Keratinocyte (primary cell): ENCODE data around the gene PTPRN2. TPM values are rescaled to one million over a fixed set of nuclear protein-coding genes. Genes with fewer than 3 reads are reported as not detected.

Experiments used
- DNase-seq: peaks from one replicate; pipeline ENCODE4 v3.0.0-alpha.2; 2011; ENCODE audit warnings: low read depth, missing footprints, low spot score
- FAIRE-seq: peaks from 2 replicates; lab custom pipeline; 2011; peaks lifted over from hg19 to GRCh38; lab: Jason Lieb, UNC
- H2AFZ ChIP-seq: 2 replicates; pipeline ENCODE4 v1.6.0; 2012; ENCODE audit warnings: low read length, control low read depth, inconsistent platforms; ENCODE audit not compliant: control insufficient read depth
- H3K27ac ChIP-seq: 2 replicates; pipeline ENCODE4 v1.5.1; 2011; ENCODE audit warnings: low read length; ENCODE audit not compliant: control insufficient read depth, insufficient read depth
- H3K27me3 ChIP-seq: 3 replicates; pipeline ENCODE4 v1.6.0; 2011; ENCODE audit warnings: low read length; ENCODE audit not compliant: control insufficient read depth, insufficient read depth; ENCODE audit errors: extremely low read depth
- H3K36me3 ChIP-seq, 2 experiments: 2 replicates in 1 of 2; 3 replicates in 1 of 2; pipeline ENCODE4 v1.5.1; 2011; ENCODE audit warnings: low read length in 2 of 2, mild to moderate bottlenecking in 1 of 2; ENCODE audit not compliant: control insufficient read depth in 2 of 2, insufficient read depth in 2 of 2; ENCODE audit errors: extremely low read depth in 1 of 2
- H3K4me1 ChIP-seq: 3 replicates; pipeline ENCODE4 v1.5.1; 2011; ENCODE audit warnings: low read length; ENCODE audit not compliant: control insufficient read depth, insufficient read depth; ENCODE audit errors: extremely low read depth
- H3K4me2 ChIP-seq: 3 replicates; pipeline ENCODE4 v1.6.0; 2011; ENCODE audit warnings: low read depth, low read length; ENCODE audit not compliant: control insufficient read depth, insufficient read depth; ENCODE audit errors: extremely low read depth
- H3K4me3 ChIP-seq, 3 experiments: fragments of 200-600 bp in 1 of 3; sonication (generic) in 1 of 3; 2 replicates in 2 of 3; 3 replicates in 1 of 3; pipeline ENCODE4 v1.5.1; 2011 to 2016; ENCODE audit warnings: low read length in 3 of 3, mild to moderate bottlenecking in 3 of 3, control low read depth in 2 of 3, inconsistent platforms in 1 of 3, low read depth in 1 of 3, mixed read lengths in 1 of 3, mixed run types in 1 of 3, moderate library complexity in 1 of 3; ENCODE audit not compliant: control insufficient read depth in 2 of 3, insufficient read depth in 2 of 3; ENCODE audit errors: extremely low read depth in 1 of 3
- H3K79me2 ChIP-seq: 2 replicates; pipeline ENCODE4 v1.6.0; 2012; ENCODE audit warnings: low read length; ENCODE audit not compliant: control insufficient read depth, insufficient read depth
- H3K9ac ChIP-seq: 3 replicates; pipeline ENCODE4 v1.6.0; 2011; ENCODE audit warnings: low read length; ENCODE audit not compliant: control insufficient read depth, insufficient read depth; ENCODE audit errors: extremely low read depth
- H3K9me1 ChIP-seq: 3 replicates; pipeline ENCODE4 v1.6.0; 2011; ENCODE audit warnings: low read length; ENCODE audit not compliant: control insufficient read depth, insufficient read depth; ENCODE audit errors: extremely low read depth
- H3K9me3 ChIP-seq: 2 replicates; pipeline ENCODE4 v1.5.1; 2012; ENCODE audit warnings: low read depth, low read length; ENCODE audit not compliant: control insufficient read depth
- H4K20me1 ChIP-seq: 3 replicates; pipeline ENCODE4 v1.6.0; 2011; ENCODE audit warnings: low read length; ENCODE audit not compliant: control insufficient read depth, insufficient read depth; ENCODE audit errors: extremely low read depth
- EZH2 ChIP-seq: IDR thresholded peaks from one replicate; pipeline ENCODE4 v1.6.1; 2012; ENCODE audit warnings: inconsistent platforms, mild to moderate bottlenecking, low read length, moderate library complexity
- dilution Hi-C: fragments of 300-500 bp; cut with MboI; formaldehyde crosslinking; loops from one replicate; pipeline ENCODE4 v1.7.0; 2020; ENCODE audit warnings: low sequenced_read_pairs; ENCODE audit not compliant: extremely low pct_ligation_motif_present
- polyA plus RNA-seq, 5 experiments: library from polyadenylated mRNA; depleted of rRNA in 3 of 5; stranded (reverse) in 3 of 5; stranded (forward) in 1 of 5; unstranded in 1 of 5; fragments of >200 nt; gene quantifications; 1 replicate in 1 of 5; 2 replicates in 3 of 5; 3 replicates in 1 of 5; pipeline versions ENCODE4 v1.2.1 to v1.2.3, GENCODE V29; 2011 to 2012; ENCODE audit warnings: missing spikeins in 2 of 5, low read depth in 1 of 5, low replicate concordance in 1 of 5
- TF ChIP-seq, protein P1 (sequence below), 3 experiments: IDR thresholded peaks in 1 of 3; conservative IDR thresholded peaks in 1 of 3; optimal IDR thresholded peaks in 1 of 3; 2 replicates in 2 of 3; 3 replicates in 1 of 3; pipeline versions ENCODE3 to v1.5.1; 2011; ENCODE audit warnings: low read length in 3 of 3, mild to moderate bottlenecking in 3 of 3, moderate library complexity in 2 of 3, control low read depth in 1 of 3, inconsistent platforms in 1 of 3; ENCODE audit not compliant: insufficient read depth in 2 of 3; ENCODE audit errors: extremely low read depth in 1 of 3

Gene PTPRN2
- polyA plus RNA-seq, 1 donor (not counting 4 experiments of a cell fraction or from before 2014, with no cell fraction given): not detected

DNA sequence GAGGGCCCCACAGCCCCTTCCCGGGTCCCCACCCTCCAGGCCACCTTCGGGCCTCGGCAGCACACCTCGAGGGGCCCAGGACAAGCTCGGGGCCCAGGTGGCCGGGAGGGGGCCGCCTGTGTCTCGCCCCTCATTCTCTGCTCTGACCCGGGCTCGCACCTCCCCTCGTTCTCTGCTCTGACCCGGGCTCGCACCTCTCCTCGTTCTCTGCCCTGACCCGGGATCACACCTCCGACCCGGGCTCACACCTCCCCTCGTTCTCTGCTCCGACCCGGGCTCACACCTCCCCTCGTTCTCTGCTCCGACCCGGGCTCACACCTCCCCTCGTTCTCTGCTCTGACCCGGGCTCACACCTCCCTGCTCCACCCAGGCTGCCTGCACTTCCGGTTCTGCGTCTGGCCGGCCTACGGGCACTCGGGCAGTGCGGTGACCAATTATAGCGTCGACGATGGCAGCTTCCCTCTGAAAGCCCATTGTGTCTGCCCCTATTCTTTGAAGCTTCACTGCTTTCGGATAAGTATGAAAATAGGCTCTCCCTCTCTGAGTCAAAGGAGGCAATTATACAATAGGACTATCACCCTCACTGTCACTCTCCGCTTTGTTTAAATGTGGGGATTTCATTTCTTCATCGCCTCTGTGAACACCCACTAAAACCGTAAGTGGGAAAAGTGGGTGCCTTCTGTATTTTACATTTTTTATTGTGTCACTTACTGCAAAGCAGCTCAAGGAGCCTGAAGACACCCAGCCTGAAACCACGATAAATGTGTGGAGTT lies 793.5 kb downstream of the PTPRN2 start:
- Histone ChIP-seq H3K9ac (no peak overlapping the region), H3K4me1 (no peaks in the 10 kb centered on the region), H3K4me3 (no peak overlapping the region), H2AFZ (no peak overlapping the region), H3K27me3 (no peaks in the 10 kb centered on the region), H3K79me2 (no peaks in the 10 kb centered on the region), H4K20me1 (no peaks in the 10 kb centered on the region), H3K4me2 (no peak overlapping the region), H3K9me1 (no peaks in the 10 kb centered on the region), H3K9me3 (peaks cover 12% of the 10 kb centered on the region), H3K36me3 (no peaks in the 10 kb centered on the region), H3K27ac (no peak overlapping the region)
- FAIRE-seq: no peak
- no peak for DNase-seq
- dilution Hi-C loops: no loop called here
- TF ChIP-seq EZH2: no peak
- TF ChIP-seq, protein P1, sequence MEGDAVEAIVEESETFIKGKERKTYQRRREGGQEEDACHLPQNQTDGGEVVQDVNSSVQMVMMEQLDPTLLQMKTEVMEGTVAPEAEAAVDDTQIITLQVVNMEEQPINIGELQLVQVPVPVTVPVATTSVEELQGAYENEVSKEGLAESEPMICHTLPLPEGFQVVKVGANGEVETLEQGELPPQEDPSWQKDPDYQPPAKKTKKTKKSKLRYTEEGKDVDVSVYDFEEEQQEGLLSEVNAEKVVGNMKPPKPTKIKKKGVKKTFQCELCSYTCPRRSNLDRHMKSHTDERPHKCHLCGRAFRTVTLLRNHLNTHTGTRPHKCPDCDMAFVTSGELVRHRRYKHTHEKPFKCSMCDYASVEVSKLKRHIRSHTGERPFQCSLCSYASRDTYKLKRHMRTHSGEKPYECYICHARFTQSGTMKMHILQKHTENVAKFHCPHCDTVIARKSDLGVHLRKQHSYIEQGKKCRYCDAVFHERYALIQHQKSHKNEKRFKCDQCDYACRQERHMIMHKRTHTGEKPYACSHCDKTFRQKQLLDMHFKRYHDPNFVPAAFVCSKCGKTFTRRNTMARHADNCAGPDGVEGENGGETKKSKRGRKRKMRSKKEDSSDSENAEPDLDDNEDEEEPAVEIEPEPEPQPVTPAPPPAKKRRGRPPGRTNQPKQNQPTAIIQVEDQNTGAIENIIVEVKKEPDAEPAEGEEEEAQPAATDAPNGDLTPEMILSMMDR (optimal IDR thresholded peaks at IDR 0.05 in 1 of 3, IDR thresholded peaks at IDR 0.05 in 1 of 3, conservative IDR thresholded peaks at IDR 0.05 in 1 of 3; ENCODE audit: extremely low read depth in 1 of 3, insufficient read depth in 2 of 3, low read length in 3 of 3): no peak

DNA sequence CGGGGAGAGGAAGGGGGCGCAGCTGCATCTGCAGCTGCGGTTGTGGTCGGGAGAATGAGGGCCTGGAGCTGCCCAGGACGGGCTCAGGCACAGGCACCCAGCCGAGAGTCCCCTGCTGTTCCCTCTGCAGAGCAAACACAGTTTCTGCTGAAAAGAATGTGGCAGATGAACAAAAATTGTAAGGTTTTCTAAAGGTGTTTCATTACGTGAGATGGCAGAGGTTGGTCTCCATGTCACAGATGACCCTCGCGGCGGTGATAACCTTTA lies 794.6 kb downstream of the PTPRN2 start:
- H3K9me1 ChIP-seq: no peaks in the 10 kb centered on the region
- H3K9me3 ChIP-seq: peaks cover 11% of the 10 kb centered on the region
- H3K27me3 ChIP-seq: no peaks in the 10 kb centered on the region
- no peak overlapping the region for H3K27ac ChIP-seq
- no peaks in the 10 kb centered on the region for H3K4me1 ChIP-seq
- no peak overlapping the region for H2AFZ ChIP-seq
- no peaks in the 10 kb centered on the region for H3K79me2 ChIP-seq
- FAIRE-seq (no peak), DNase-seq (no peak)
- H4K20me1 ChIP-seq: no peaks in the 10 kb centered on the region
- TF ChIP-seq, protein P1 (optimal IDR thresholded peaks at IDR 0.05 in 1 of 3, IDR thresholded peaks at IDR 0.05 in 1 of 3, conservative IDR thresholded peaks at IDR 0.05 in 1 of 3; ENCODE audit: extremely low read depth in 1 of 3, insufficient read depth in 2 of 3, low read length in 3 of 3): no peak
- no peak for TF ChIP-seq EZH2
- dilution Hi-C loops: no loop called here
- H3K4me2 ChIP-seq: no peak overlapping the region
- H3K9ac ChIP-seq: no peak overlapping the region
- no peak overlapping the region for H3K4me3 ChIP-seq
- no peaks in the 10 kb centered on the region for H3K36me3 ChIP-seq
